ENCODE results near the gene KIF7. TPM values are rescaled to one million over a fixed set of nuclear protein-coding genes. Genes with fewer than 3 reads are reported as not detected.

KIF7 gene
- total and polyA plus RNA-seq, 2 of the 4 experiments (the other 2 are of a cell fraction), result 5.0 to 9.0 TPM

- DNase-seq (no peak), ATAC-seq (ENCODE audit: low read depth) (no peak)
- H4K8ac ChIP-seq (ENCODE audit: low read depth in 2 of 2, low read length in 2 of 2), result no peak overlapping the region
- H2BK20ac ChIP-seq (ENCODE audit: low read depth, low read length), result no peak overlapping the region
- CTCF ChIA-PET, result no interaction called here
- H4K20me1 ChIP-seq (ENCODE audit: insufficient read depth, low read length), result no peaks in the 10 kb centered on the region
- no peak overlapping the region for H2AK9ac ChIP-seq (replicated peaks; ENCODE audit: low read depth, low read length, poor library complexity)
- no peak overlapping the region for H3K56ac ChIP-seq (ENCODE audit: extremely low read depth, insufficient read depth, low read length)
- no peak overlapping the region for H2AK5ac ChIP-seq (ENCODE audit: low read depth, low read length)
- H3K4ac ChIP-seq (ENCODE audit: low read depth, low read length), result no peak overlapping the region
- no peak overlapping the region for H2AFZ ChIP-seq (replicated peaks; ENCODE audit: low read length, poor library complexity)
- WGBS, 2 experiments (ENCODE audit: extremely low coverage in 2 of 2, insufficient read length in 1 of 2), result no CpG with 5 or more reads among the region's 2 CpGs
- in situ Hi-C loops (cut with MboI; ENCODE audit: low sequenced_read_pairs) (no loop called here), intact Hi-C loops (cut with micrococcal nuclease) (no loop called here), dilution Hi-C loops (cut with HindIII; ENCODE audit: low sequenced_read_pairs, unreplicated experiment) (no loop called here)
- peaks cover 11% of the 10 kb centered on the region for H3K9me3 ChIP-seq (ENCODE audit: control insufficient read depth, insufficient read depth, low read length)
- H3K4me2 ChIP-seq (ENCODE audit: low read depth, low read length), result no peak overlapping the region
- peaks cover 3% of the 10 kb centered on the region; the same call in 1 of the 2 replicates for H3K36me3 ChIP-seq (ENCODE audit: control insufficient read depth, insufficient read depth, low read length)
- no peaks in the 10 kb centered on the region for H3K27me3 ChIP-seq (ENCODE audit: control insufficient read depth, insufficient read depth, low read length)
- no peak overlapping the region for H4K5ac ChIP-seq (ENCODE audit: low read depth, low read length)
- H3K4me1 ChIP-seq (ENCODE audit: control insufficient read depth, insufficient read depth, low read length), result no peaks in the 10 kb centered on the region
- H3K9ac ChIP-seq (ENCODE audit: low read depth, low read length), result no peak overlapping the region
- no peak overlapping the region for H2BK15ac ChIP-seq (ENCODE audit: low read depth, low read length)
- no peak overlapping the region for H3K18ac ChIP-seq (ENCODE audit: low read depth, low read length)
- H4K91ac ChIP-seq (ENCODE audit: insufficient read depth, low read depth, low read length), result no peak overlapping the region
- no peaks in the 10 kb centered on the region for H3K9me1 ChIP-seq (ENCODE audit: insufficient read depth, low read length)
- H3K79me1 ChIP-seq (ENCODE audit: low read depth in 1 of 2, low read length in 2 of 2), result peaks cover 8 to 9% of the 10 kb centered on the region in 2 experiments; a peak in 2 of 4 replicates
- no peak overlapping the region for H3K23ac ChIP-seq (ENCODE audit: low read depth, low read length)
- no peak overlapping the region for H2BK5ac ChIP-seq (ENCODE audit: low read depth, low read length, poor library complexity, severe bottlenecking)
- BruUV-seq (replicated peaks), result no TSS peak
- H3K27ac ChIP-seq (ENCODE audit: insufficient read depth, low read length), result no peak overlapping the region
- POLR2A ChIA-PET (ENCODE audit: unreplicated experiment), result no interaction called here
- H2BK120ac ChIP-seq (ENCODE audit: low read depth, low read length), result no peak overlapping the region
- no peak overlapping the region for H3K4me3 ChIP-seq (ENCODE audit: insufficient read depth, low read depth, low read length)
- no peak for TF ChIP-seq CEBPB (IDR thresholded peaks at IDR 0.05; ENCODE audit: low read depth, low read length)
- no peak for TF ChIP-seq SMC3 (IDR thresholded peaks at IDR 0.05; ENCODE audit: low read depth, low read length)
- no peak for TF ChIP-seq MXI1 (IDR thresholded peaks at IDR 0.05; ENCODE audit: borderline replicate concordance, low read depth, low read length)
- no peak for TF ChIP-seq CTCF (conservative IDR thresholded peaks at IDR 0.05; ENCODE audit: low read depth, low read length)
- no peak for TF ChIP-seq NFE2L2 (IDR thresholded peaks at IDR 0.05; ENCODE audit: low read depth, low read length)
- no peak for TF ChIP-seq ELK1 (IDR thresholded peaks at IDR 0.05; ENCODE audit: borderline replicate concordance, low read depth, low read length)
- no peak for TF ChIP-seq CHD1 (IDR thresholded peaks at IDR 0.05; ENCODE audit: low read depth, low read length)
- no peak overlapping the region for H3K14ac ChIP-seq (replicated peaks; ENCODE audit: low read depth, low read length)
Measured at GRCh38 chr15:89613031-89613430, 42.2 kb downstream of the KIF7 start.
